ENCODE data around the gene TBL1X. TPM values are rescaled to one million over a fixed set of nuclear protein-coding genes. Genes with fewer than 3 reads are reported as not detected.

Gene TBL1X
- total and polyA plus RNA-seq, 2 donors (not counting 1 experiment from before 2014, with no cell fraction given) = 8.8 to 65.1 TPM

- Histone ChIP-seq H3K79me2 (ENCODE audit: control insufficient read depth, insufficient read depth, low read length) (no peaks in the 10 kb centered on the region), H3K4me1 (ENCODE audit: control insufficient read depth in 2 of 2, insufficient read depth in 2 of 2, low read length in 2 of 2) (peaks cover 0 to 3% of the 10 kb centered on the region in 2 donors), H4K20me1 (ENCODE audit: control insufficient read depth, insufficient read depth, low read length, poor library complexity, severe bottlenecking) (no peaks in the 10 kb centered on the region), H3K4me3 (ENCODE audit: control extremely low read depth in 1 of 5, extremely low read depth in 1 of 5, insufficient read depth in 1 of 5, low read depth in 2 of 5, low read length in 4 of 5) (no peak overlapping the region), H3K36me3 (replicated peaks in 1 of 2; ENCODE audit: control extremely low read depth in 1 of 2, control insufficient read depth in 1 of 2, extremely low read depth in 1 of 2, insufficient read depth in 2 of 2, low read length in 1 of 2) (no peaks in the 10 kb centered on the region), H3K27me3 (replicated peaks in 1 of 4; ENCODE audit: control extremely low read depth in 1 of 4, control insufficient read depth in 3 of 4, insufficient read depth in 4 of 4, low read length in 3 of 4) (peaks cover 0 to 13% (median 2%) of the 10 kb centered on the region in 4 experiments), H3K27ac (ENCODE audit: low read length in 2 of 2) (no peak overlapping the region), H3K9ac (ENCODE audit: low read length) (no peak overlapping the region), H3K4me2 (replicated peaks; ENCODE audit: low read depth, low read length, poor library complexity, severe bottlenecking) (no peak overlapping the region), H2AFZ (ENCODE audit: insufficient read depth, low read depth, low read length, poor library complexity, severe bottlenecking) (no peak overlapping the region), H3K9me3 (ENCODE audit: control extremely low read depth in 1 of 3, control insufficient read depth in 2 of 3, insufficient read depth in 1 of 3, low read length in 2 of 3) (peaks cover 0 to 3% (median 0%) of the 10 kb centered on the region in 3 donors)
- Mint-ChIP-seq H3K27me3 (peaks cover 12% of the 10 kb centered on the region), H3K4me3 (no peak overlapping the region), H3K27ac (no peak overlapping the region), H3K4me1 (no peaks in the 10 kb centered on the region), H3K9me3 (ENCODE audit: insufficient read depth) (no peaks in the 10 kb centered on the region)
- TF ChIP-seq EZH2 (IDR thresholded peaks at IDR 0.05; ENCODE audit: borderline replicate concordance, insufficient read depth, low read depth, low read length, poor library complexity, severe bottlenecking) (no peak), CTCF (IDR thresholded peaks at IDR 0.05) (no peak)
- intact Hi-C loops (cut with micrococcal nuclease) = no loop called here
- POLR2A ChIA-PET = no interaction called here
- DNase-seq = no peak
- CTCF ChIA-PET = no interaction called here
- no CpG with 5 or more reads among the region's 5 CpGs for WGBS (ENCODE audit: insufficient coverage)
- ATAC-seq (ENCODE audit: low read depth) = no peak
Observed at GRCh38 chrX:9789555-9789954, 324.7 kb downstream of the TBL1X start.

All from B cell (primary cell).